HL-60 (cell line): Measurements from ENCODE around the gene BSCL2.
A peak's percentile ranks its signal among the peaks of the same experiment; 100 is the strongest.

Source experiments
- GABPA ChIP-seq: IDR thresholded peaks from 2 replicates; pipeline ENCODE4 v1.6.1; 2012; ENCODE audit warnings: low read depth
- TF ChIP-seq, protein P1 (sequence below): IDR thresholded peaks from one replicate; pipeline ENCODE4 v1.5.1; 2011; ENCODE audit warnings: low read length, control low read depth, inconsistent platforms; ENCODE audit not compliant: insufficient read depth

DNA sequence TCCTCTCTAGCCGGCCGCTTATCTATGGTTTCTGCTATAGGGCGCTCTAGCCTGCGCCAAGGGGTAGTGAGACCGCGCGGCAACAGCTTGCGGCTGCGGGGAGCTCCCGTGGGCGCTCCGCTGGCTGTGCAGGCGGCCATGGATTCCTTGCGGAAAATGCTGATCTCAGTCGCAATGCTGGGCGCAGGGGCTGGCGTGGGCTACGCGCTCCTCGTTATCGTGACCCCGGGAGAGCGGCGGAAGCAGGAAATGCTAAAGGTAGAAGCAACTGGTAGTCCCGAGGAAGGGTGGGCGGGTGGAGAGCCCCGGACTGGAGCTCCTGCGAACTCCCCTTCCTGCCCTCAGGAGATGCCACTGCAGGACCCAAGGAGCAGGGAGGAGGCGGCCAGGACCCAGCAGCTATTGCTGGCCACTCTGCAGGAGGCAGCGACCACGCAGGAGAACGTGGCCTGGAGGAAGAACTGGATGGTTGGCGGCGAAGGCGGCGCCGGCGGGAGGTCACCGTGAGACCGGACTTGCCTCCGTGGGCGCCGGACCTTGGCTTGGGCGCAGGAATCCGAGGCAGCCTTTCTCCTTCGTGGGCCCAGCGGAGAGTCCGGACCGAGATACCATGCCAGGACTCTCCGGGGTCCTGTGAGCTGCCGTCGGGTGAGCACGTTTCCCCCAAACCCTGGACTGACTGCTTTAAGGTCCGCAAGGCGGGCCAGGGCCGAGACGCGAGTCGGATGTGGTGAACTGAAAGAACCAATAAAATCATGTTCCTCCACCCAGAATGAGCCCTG, 35.4 kb downstream of the BSCL2 start, which contains the start of the genes LBHD1 and UQCC3:
- TF ChIP-seq, protein P1, sequence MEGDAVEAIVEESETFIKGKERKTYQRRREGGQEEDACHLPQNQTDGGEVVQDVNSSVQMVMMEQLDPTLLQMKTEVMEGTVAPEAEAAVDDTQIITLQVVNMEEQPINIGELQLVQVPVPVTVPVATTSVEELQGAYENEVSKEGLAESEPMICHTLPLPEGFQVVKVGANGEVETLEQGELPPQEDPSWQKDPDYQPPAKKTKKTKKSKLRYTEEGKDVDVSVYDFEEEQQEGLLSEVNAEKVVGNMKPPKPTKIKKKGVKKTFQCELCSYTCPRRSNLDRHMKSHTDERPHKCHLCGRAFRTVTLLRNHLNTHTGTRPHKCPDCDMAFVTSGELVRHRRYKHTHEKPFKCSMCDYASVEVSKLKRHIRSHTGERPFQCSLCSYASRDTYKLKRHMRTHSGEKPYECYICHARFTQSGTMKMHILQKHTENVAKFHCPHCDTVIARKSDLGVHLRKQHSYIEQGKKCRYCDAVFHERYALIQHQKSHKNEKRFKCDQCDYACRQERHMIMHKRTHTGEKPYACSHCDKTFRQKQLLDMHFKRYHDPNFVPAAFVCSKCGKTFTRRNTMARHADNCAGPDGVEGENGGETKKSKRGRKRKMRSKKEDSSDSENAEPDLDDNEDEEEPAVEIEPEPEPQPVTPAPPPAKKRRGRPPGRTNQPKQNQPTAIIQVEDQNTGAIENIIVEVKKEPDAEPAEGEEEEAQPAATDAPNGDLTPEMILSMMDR, result no peak
- peak; percentile 37 for TF ChIP-seq GABPA
